GM19438 (cell line): ENCODE measurements around the gene NOS3.

Source experiments
- ATAC-seq: cut with Tn5 transposase; IDR thresholded peaks from one replicate; pipeline ENCODE4 v1.9.1; 2021; ENCODE audit warnings: low read depth; ENCODE audit not compliant: unreplicated experiment

The NOS3 gene

GRCh38 chr7:150963707-150964559, 26.9 kb upstream of the NOS3 start:
- ATAC-seq, result no peak

- ATAC-seq, result no peak
Measured at GRCh38 chr7:150964593-150965111, 26.2 kb upstream of the NOS3 start.

GRCh38 chr7:150965273-150965830, 25.5 kb upstream of the NOS3 start:
- ATAC-seq, result no peak

- no peak for ATAC-seq
Measured at GRCh38 chr7:150966002-150966401, 24.8 kb upstream of the NOS3 start.

- ATAC-seq, result no peak
Measured at GRCh38 chr7:150967349-150967748, 23.5 kb upstream of the NOS3 start.

- ATAC-seq, result no peak
Measured at GRCh38 chr7:150968056-150968733, 22.6 kb upstream of the NOS3 start.

GRCh38 chr7:150968734-150969372, 22.0 kb upstream of the NOS3 start:
- no peak for ATAC-seq

- no peak for ATAC-seq
Measured at GRCh38 chr7:150969475-150969874, 21.3 kb upstream of the NOS3 start.

GRCh38 chr7:150970424-150970823, 20.4 kb upstream of the NOS3 start:
- ATAC-seq, result no peak

GRCh38 chr7:150971242-150972022, 19.4 kb upstream of the NOS3 start:
- ATAC-seq, result no peak

GRCh38 chr7:150972023-150972468, 18.8 kb upstream of the NOS3 start:
- no peak for ATAC-seq

- ATAC-seq, result no peak
Measured at GRCh38 chr7:150972741-150973140, 18.1 kb upstream of the NOS3 start.

GRCh38 chr7:150973571-150974451, 17.0 kb upstream of the NOS3 start:
- ATAC-seq, result no peak

GRCh38 chr7:150974468-150975391, 16.1 kb upstream of the NOS3 start:
- peak; percentile 58 for ATAC-seq

GRCh38 chr7:150975536-150976319, 15.1 kb upstream of the NOS3 start:
- ATAC-seq, result no peak

GRCh38 chr7:150976529-150977381, 14.1 kb upstream of the NOS3 start:
- no peak for ATAC-seq
